Measurements from ENCODE around the gene CHRND.

CHRND gene

GRCh38 chr2:232488097-232488711, 37.8 kb upstream of the CHRND start:
- DNase-seq, result no peak

DNA sequence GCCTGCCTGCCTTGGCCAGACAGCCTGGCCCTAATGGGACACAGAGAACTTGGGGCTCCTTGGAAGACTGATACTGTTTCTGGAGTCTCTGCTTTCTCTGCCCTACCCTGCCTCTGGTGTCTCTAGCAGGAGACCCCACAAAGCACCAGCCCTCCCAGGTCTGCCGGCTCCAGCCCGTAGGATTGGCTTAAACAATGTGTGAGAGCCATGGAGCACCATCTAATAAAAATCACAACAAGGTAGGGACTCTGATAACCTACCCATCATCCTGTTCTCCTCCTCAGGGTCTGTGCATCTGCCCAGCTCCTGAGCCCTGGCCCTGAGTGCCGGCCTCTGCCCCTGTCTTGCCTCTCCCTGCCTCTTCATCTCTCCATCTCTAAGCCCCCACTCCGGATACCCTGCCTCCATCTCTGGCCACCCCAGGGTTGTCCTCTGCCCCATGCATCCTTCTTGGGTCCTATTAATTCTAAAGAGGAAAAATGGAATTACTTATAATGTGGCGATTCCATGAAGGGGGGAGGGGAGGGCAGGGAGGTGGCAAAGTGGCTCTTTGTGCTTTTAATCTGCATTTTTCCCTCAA, 37.1 kb upstream of the CHRND start:
- no peak for DNase-seq

- no peak for DNase-seq
These were observed 36.3 kb upstream of the CHRND start for GRCh38 chr2:232489516-232490220.

GRCh38 chr2:232490221-232491138, 35.5 kb upstream of the CHRND start:
- DNase-seq, result no peak

- DNase-seq, result no peak
These were observed 34.7 kb upstream of the CHRND start for GRCh38 chr2:232491139-232491780.

DNA sequence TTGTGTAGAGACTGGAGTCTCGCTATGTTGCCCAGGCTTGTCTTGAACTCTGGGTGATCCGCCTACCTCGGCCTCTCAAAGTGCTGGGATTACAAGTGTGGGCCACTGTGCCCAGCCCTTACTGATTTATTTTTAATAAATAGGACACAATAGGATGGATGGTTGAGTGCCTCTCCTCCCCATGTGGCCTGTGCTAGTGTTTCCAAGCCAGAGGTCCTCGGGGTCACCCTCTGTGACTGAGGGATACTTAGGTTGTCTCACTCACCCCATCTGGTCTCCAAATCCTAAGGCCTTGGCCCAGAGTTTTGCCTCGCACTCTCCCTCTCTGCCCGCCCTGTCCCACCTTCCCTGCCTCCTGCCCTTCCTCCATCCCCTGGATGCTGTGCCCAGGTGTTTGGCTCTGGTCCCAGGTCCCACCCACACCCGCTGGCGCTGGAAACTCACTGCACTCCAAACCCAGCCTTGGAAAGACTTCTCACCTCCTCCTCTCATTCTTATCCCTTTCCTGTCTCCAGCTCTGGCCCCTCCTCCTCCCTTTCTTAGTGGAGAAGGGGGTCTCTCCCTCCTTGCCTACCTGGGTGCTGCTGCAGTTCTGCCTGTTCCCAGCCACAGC, 33.6 kb upstream of the CHRND start:
- no peak for DNase-seq

DNA sequence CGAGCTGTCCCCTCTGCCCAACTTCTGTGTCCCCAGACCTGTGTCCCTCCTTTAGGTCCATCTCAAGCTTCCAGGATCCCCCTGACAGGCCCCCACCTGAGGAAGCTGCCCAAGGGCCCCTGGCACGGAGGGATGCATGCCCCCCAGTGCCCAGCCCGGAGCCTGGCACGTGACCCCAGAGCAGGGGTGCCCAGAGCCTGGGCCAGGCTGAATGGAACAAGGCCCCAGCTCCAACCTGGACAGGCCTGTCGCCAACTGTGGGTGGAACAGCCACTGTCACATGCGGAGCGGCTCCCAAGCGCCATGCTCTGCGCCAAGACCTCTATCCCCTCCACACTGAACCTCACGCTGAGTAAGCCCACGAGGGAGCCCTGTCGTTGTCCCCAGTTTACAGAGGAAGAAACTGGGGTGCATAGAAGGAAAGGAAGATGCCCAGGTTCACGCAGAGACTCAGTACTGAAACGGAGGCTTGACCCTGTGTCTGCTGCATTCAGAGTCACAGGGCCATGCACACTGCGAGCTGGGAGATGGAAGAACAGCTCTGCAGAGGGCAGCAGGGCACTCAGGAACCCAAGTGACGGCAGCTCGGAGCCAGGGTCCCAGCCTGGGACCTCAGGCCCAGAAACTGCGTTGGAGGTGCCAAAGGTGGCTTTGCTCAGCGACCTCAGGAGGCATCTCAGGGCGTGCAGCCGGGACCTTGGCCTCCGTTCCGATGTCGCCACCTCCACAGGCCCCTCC, 32.8 kb upstream of the CHRND start:
- DNase-seq, result no peak

DNA sequence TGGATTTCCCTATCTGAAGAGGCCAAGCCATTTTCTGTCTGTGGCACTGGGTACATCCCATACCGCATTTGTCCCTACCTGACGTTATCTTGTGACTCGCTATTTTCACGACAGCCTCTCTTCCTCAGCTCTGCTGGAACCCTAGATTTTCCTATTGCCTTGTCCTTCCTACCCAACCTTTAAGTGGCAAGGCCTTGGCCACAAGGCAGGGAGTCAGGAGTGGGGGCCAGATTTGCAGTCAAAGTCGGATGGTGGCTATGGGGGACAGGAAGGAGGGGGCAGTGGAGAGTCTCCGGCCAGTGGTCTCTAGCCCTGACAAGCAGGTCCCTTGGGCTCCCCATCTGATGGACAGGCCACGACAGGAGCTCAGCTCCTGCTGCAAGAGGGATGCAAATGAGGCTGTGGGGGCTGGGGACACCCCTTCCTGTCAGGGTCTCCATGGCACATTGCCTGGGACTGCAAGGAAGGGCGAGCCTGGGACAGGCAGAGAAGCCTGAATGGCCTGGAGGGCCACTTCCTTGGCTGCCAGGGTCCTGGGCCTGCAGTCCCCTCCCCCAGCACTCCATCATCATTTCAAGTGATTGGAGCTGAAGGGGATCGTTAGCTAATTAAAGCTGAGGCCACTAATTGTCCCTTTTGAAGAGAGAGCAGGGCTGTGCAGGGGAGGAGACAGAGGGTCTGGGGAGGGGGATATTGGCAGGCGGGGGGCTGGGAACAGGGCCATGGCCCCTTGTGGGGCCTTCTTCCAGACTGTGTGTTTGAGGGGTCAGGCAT, 32.1 kb upstream of the CHRND start:
- no peak for DNase-seq

DNA sequence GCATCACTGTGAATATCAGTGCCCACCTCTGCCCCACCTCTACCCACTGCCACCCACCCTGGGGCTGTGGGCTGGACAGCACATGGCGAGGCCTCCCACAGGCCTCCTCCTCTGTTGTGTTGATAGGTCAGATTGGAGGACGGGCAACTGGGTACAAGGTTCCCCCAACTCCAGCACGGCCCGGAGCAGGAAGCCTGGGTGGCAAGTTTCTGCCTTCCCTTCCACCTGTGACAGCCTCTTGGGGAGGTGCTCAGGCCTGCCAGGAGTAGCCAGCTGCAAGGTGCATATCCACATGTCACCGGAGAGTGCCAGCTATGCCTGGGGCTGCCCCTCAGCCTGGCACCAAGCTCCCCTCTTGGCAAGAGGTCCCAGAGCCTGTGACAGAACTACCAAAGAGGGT, 31.4 kb upstream of the CHRND start:
- no peak for DNase-seq

- DNase-seq, result no peak
These were observed 30.7 kb upstream of the CHRND start for GRCh38 chr2:232495292-232495691.

DNA sequence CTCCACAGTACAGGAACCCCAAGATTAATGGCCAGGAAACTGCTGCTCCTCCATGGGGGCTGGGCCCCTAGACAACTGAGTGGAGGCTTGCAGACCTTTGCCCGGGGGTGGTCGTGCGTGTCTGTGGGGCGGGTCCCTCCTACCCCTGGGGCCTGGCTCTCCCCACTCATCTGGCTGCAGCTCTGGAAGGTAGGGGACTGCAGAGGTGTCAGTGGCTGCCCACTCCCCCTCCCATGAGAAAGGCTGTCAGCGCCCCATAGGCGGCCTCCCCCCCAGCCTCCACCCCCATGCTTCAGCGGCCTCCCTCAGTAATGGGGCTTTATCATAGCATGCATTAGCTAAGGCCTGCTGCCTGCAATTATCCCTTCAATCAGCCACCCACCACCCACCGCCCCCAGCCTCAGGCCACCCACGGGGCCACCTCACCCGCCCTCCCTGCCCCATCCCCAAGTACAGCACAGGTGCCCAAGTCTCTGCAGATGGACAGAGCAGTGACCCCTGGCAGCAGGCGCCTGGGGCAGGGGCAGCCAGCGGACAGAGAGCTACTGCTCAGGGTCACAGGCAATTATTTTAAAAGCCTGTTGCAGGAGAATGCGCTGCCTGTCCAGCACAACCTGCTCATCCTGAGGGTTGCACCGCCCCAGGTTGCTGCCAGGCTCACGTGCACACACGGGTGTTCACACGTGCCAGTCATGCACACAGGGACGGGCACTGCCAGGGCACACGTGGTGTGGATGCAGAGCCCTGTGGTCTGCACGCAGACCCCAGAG, 29.3 kb upstream of the CHRND start:
- DNase-seq, result no peak

DNA sequence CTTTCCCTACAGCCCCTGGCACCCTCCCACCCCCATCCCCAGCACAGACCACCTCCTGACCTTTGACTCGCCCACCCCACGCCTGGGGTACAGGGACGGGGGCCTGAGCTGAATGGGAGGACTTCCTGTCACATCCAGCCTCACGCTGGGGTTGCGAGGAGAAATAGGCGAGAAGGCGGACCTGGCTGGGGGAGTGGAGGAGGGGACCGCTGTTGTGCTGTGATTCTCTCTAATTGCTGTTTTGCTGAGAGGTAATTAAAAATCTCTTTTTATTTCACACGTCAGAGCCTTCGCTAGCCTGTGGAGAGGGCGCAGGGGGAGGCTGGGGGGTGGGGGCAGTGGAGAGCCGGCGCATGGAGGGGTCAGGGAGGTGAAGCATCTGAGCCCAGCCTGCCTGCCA, 28.6 kb upstream of the CHRND start:
- DNase-seq, result no peak

DNA sequence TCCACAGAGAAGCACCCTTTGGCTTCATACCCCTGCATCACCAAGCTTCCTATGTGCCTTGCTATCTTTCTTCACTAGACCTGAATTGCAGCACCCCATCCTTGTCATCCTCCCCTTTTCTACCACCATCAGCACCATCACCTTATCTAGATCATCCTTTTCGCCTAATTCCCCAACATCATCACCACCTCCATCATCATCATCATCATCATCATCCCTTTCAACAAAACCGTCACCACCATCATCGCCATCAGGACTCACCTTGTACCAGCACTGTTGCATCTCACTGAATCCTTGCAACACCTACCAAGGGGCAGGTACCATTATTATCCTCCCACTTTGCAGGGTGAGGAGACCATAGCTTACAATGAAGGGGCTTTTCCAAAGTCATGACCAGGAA, 27.5 kb upstream of the CHRND start:
- no peak for DNase-seq

GRCh38 chr2:232501331-232501771, 24.6 kb upstream of the CHRND start:
- no peak for DNase-seq

DNA sequence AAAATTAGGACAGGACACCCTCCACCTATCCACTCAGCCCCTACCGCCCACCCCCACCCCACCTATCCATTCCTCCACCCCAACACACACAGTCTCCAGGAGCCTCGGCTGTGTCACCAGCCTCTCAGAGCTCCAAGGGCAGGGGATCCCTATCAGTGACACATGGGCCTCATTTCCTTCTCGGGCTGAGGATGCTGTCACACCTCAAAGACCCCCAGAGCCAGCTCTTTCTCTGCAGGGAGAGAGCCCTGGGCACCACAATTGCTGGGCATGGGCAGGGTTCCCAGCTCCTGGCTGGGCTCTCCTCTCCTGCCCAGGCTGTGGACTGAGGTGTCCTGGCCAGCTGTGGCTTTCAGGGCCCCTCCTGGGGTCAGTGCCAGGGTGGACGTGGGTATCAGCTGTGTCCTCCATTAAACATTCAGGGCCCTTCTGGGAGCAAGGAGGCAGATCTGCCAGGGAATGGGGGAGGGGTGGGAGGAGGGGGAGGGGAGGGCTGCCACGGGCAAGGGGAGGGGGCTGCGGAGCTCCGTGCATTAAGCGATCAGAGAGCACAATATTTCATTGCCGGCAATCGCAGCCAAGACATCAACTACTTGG, 24.1 kb upstream of the CHRND start:
- no peak for DNase-seq

- DNase-seq, result no peak
These were observed 23.4 kb upstream of the CHRND start for GRCh38 chr2:232502511-232502910.

DNA sequence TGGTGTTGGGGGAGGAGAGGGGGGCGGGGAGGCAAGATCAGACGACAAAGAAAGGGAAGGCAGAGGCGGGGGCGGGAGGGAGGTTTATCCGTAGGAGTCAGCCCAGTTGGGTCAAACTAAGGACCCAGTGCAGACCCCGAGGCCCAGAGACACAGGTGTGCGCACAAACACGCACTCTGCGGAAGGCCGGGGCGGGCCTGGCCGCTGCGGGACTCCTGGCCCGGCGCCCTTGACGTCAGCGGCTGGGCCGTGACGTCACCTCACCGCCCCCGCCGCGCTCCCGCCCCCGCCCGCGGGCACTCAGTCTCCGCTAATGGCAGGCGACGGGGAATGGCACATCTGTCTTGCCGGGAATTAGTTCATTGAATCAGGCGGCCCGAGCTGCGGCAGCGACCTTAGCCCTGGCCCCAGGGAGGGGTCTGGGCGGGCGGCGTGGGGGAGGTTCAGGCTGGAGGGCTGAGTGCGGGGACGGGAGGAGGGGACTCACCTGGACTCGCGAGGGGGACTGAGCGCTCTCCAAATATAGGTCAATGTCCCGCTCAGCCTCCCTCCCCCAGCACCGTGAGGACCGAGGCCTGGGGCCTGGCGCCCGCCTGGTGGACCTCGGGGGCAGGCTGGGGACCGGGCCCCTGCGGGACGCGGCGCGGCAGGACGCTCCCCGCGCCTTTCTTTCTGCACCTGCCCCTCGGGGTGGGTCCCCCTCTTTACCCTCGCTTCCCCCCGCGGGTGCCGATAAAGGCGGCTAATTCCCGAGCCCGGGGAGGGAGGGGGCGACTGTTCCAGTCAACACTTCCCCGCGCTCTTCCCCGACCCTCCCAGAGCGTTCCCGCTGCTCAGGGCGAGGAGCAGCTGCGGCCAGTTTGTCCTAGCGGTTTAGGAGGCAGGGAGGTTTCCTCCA, 22.8 kb upstream of the CHRND start:
- DNase-seq, result no peak

DNA sequence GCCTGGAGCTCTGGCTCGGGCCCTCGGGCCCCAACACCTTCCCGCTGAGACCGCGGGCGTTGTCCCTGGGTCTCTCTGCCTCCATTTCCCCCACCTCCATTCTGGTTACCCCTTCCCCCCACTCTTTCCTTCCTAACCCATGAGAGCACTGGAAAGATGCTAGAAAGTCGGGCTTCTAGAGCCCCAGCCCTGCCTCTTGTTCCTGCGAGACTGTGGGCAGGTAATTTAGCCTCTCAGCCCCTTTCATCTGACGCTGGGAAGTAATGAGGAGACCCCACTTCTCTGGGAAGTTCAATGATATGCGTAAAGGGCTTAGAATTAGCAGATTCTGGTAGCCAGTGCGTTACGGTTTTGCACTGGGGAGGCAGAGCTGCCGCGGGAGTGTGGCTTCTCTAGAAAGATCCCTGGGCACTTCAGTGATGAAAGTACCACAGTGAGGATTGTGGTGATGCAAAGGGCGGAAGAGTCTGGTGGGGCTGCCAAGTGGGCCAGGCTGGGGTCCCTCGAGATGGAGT, 22.1 kb upstream of the CHRND start:
- no peak for DNase-seq
